Endothelial cell of umbilical vein (primary cell): ENCODE results near the gene PDGFA. TPM values are rescaled to one million over a fixed set of nuclear protein-coding genes. Genes with fewer than 3 reads are reported as not detected.

Experiments
- BruUV-seq: library from RNA; stranded (reverse); fragments of 400-500 nt; replicated peaks from 2 replicates; lab custom pipeline; 2021; lab: Mats Ljungman, UMichigan
- CTCF ChIA-PET: fragments of 300-600, 350-600 bp; sonication (Branson Sonifier 250); formaldehyde crosslinking; loops from one replicate; lab custom pipeline; 2021; ENCODE audit warnings: antibody characterized with exemption, inconsistent platforms; lab: Charles Lee
- POLR2A ChIA-PET: fragments of 300-600, 350-600 bp; sonication (Branson Sonifier 250); formaldehyde crosslinking; loops from one replicate; lab custom pipeline; 2021; ENCODE audit warnings: antibody characterized with exemption, inconsistent platforms; lab: Charles Lee
- DNase-seq: peaks from one replicate; pipeline ENCODE4 v3.0.0-alpha.2; 2011; ENCODE audit warnings: low read depth, low spot score
- FAIRE-seq: peaks from 2 replicates; lab custom pipeline; 2011; peaks lifted over from hg19 to GRCh38; lab: Jason Lieb, UNC
- H2AFZ ChIP-seq: 2 replicates; pipeline ENCODE4 v1.6.0; 2012; ENCODE audit warnings: low read depth, low read length, control low read depth, inconsistent platforms
- H3K27ac ChIP-seq: 2 replicates; pipeline ENCODE4 v1.5.1; 2011; ENCODE audit warnings: low read depth, mild to moderate bottlenecking, control low read depth, low read length, moderate library complexity; ENCODE audit not compliant: insufficient read depth
- H3K27me3 ChIP-seq, 2 experiments: 2 replicates each; pipeline versions ENCODE4 v1.6.0 to v1.6.1; 2011; ENCODE audit warnings: low read length in 2 of 2, mixed read lengths in 1 of 2; ENCODE audit not compliant: control insufficient read depth in 2 of 2, insufficient read depth in 2 of 2
- H3K36me3 ChIP-seq, 2 experiments: 2 replicates in 1 of 2; 3 replicates in 1 of 2; pipeline ENCODE4 v1.5.1; 2011; ENCODE audit warnings: low read length in 2 of 2, mild to moderate bottlenecking in 1 of 2, moderate library complexity in 1 of 2; ENCODE audit not compliant: control insufficient read depth in 2 of 2, insufficient read depth in 2 of 2; ENCODE audit errors: extremely low read depth in 1 of 2
- H3K4me1 ChIP-seq: 3 replicates; pipeline ENCODE4 v1.5.1; 2011; ENCODE audit warnings: mild to moderate bottlenecking, low read length; ENCODE audit not compliant: control insufficient read depth, insufficient read depth; ENCODE audit errors: extremely low read depth
- H3K4me2 ChIP-seq: 2 replicates; pipeline ENCODE4 v1.6.1; 2011; ENCODE audit warnings: low read length, control low read depth, mixed read lengths; ENCODE audit not compliant: insufficient read depth
- H3K4me3 ChIP-seq, 3 experiments: fragments of 200-600 bp in 1 of 3; sonication (generic), shearing (Covaris generic) in 1 of 3; replicated peaks in 1 of 3; 2 replicates each; pipeline ENCODE4 v1.5.1; 2011 to 2016; ENCODE audit warnings: control low read depth in 3 of 3, low read length in 3 of 3, mild to moderate bottlenecking in 2 of 3, inconsistent platforms in 1 of 3, low read depth in 1 of 3, moderate library complexity in 1 of 3; ENCODE audit not compliant: insufficient read depth in 1 of 3
- H3K79me2 ChIP-seq: 2 replicates; pipeline ENCODE4 v1.6.0; 2012; ENCODE audit warnings: low read length, inconsistent platforms; ENCODE audit not compliant: control insufficient read depth, insufficient read depth
- H3K9ac ChIP-seq: replicated peaks from 2 replicates; pipeline ENCODE3; 2011; ENCODE audit warnings: low read length, control low read depth; ENCODE audit not compliant: insufficient read depth; ENCODE audit errors: extremely low read depth
- H3K9me1 ChIP-seq: replicated peaks from 3 replicates; pipeline ENCODE4 v1.6.0; 2011; ENCODE audit warnings: mild to moderate bottlenecking, low read length; ENCODE audit not compliant: control insufficient read depth, insufficient read depth; ENCODE audit errors: extremely low read depth
- H3K9me3 ChIP-seq: replicated peaks from 2 replicates; pipeline ENCODE4 v1.5.1; 2012; ENCODE audit warnings: low read length, inconsistent platforms; ENCODE audit not compliant: control insufficient read depth, insufficient read depth
- H4K20me1 ChIP-seq: replicated peaks from 2 replicates; pipeline ENCODE3; 2011; ENCODE audit warnings: mild to moderate bottlenecking, low read length; ENCODE audit not compliant: control insufficient read depth, insufficient read depth; ENCODE audit errors: extremely low read depth
- CTCF ChIP-seq, 2 donors: IDR thresholded peaks; 1 replicate in 1 of 2; 2 replicates in 1 of 2; pipeline ENCODE4 v1.5.1; 2011; ENCODE audit warnings: low read length in 2 of 2, mild to moderate bottlenecking in 2 of 2, moderate library complexity in 2 of 2, control low read depth in 1 of 2, inconsistent platforms in 1 of 2, low read depth in 1 of 2; ENCODE audit not compliant: insufficient read depth in 1 of 2; ENCODE audit errors: extremely low read depth in 1 of 2
- EZH2 ChIP-seq: IDR thresholded peaks from 2 replicates; pipeline ENCODE4 v1.6.1; 2012; ENCODE audit warnings: borderline replicate concordance, low read depth, mild to moderate bottlenecking, moderate library complexity, low read length, inconsistent platforms; ENCODE audit not compliant: severe bottlenecking
- FOS ChIP-seq: IDR thresholded peaks from 2 replicates; pipeline ENCODE4 v1.6.1; 2011; ENCODE audit warnings: mild to moderate bottlenecking, low read length, moderate library complexity, borderline replicate concordance; ENCODE audit not compliant: insufficient read depth
- GATA2 ChIP-seq: IDR thresholded peaks from 2 replicates; pipeline ENCODE4 v1.7.0; 2011; ENCODE audit warnings: low read depth, mild to moderate bottlenecking, moderate library complexity, mixed read lengths, low read length; ENCODE audit not compliant: insufficient read length, insufficient read depth
- JUN ChIP-seq: IDR thresholded peaks from 2 replicates; pipeline ENCODE4 v1.6.1; 2011; ENCODE audit warnings: borderline replicate concordance, low read depth; ENCODE audit not compliant: insufficient read length, insufficient read depth
- MAX ChIP-seq: IDR thresholded peaks from 2 replicates; pipeline ENCODE4 v1.6.1; 2011; ENCODE audit not compliant: insufficient read depth, insufficient read length
- MYC ChIP-seq: IDR thresholded peaks from one replicate; pipeline ENCODE4 v1.6.1; 2011; ENCODE audit warnings: mild to moderate bottlenecking, low read depth, low read length
- POLR2A ChIP-seq: IDR thresholded peaks from 2 replicates; pipeline ENCODE4 v1.6.1; 2012; ENCODE audit warnings: low read depth, mild to moderate bottlenecking, control low read depth, low read length
- POLR2AphosphoS5 ChIP-seq: IDR thresholded peaks from 2 replicates; pipeline ENCODE4 v1.6.1; 2012; ENCODE audit warnings: low read depth, mild to moderate bottlenecking, control low read depth, low read length, moderate library complexity; ENCODE audit not compliant: insufficient read depth
- dilution Hi-C: fragments of 300-500 bp; cut with MboI; formaldehyde crosslinking; loops from one replicate; pipeline ENCODE4 v1.15.0; 2019; ENCODE audit warnings: low sequenced_read_pairs; ENCODE audit not compliant: extremely low pct_ligation_motif_present
- intact Hi-C: fragments of 100-400 bp; cut with micrococcal nuclease; formaldehyde crosslinking; loops from one replicate; pipeline ENCODE4 v1.10.0; 2022
- polyA plus RNA-seq, 4 experiments: library from polyadenylated mRNA; depleted of rRNA in 3 of 4; stranded (reverse) in 3 of 4; unstranded in 1 of 4; fragments of >200 nt; gene quantifications; 2 replicates each; pipeline versions ENCODE4 v1.2.1 to v1.2.3, GENCODE V29; 2011 to 2012; ENCODE audit warnings: missing spikeins in 1 of 4
- total RNA-seq: library from RNA; stranded (reverse); gene quantifications from 2 replicates; pipeline ENCODE4 v1.2.3, GENCODE V29; 2021

Gene PDGFA
- total and polyA plus RNA-seq, 2 donors (not counting 3 experiments of a cell fraction or from before 2014, with no cell fraction given) = 17.4 to 62.4 TPM

- Histone ChIP-seq H3K36me3 (no peaks in the 10 kb centered on the region), H3K27me3 (no peaks in the 10 kb centered on the region), H3K4me1 (peaks cover 2% of the 10 kb centered on the region), H3K4me2 (no peak overlapping the region), H3K9me1 (no peaks in the 10 kb centered on the region), H2AFZ (no peak overlapping the region), H4K20me1 (no peaks in the 10 kb centered on the region), H3K79me2 (no peaks in the 10 kb centered on the region), H3K4me3 (no peak overlapping the region), H3K27ac (no peak overlapping the region), H3K9me3 (no peaks in the 10 kb centered on the region), H3K9ac (no peak overlapping the region)
- FAIRE-seq (no peak), DNase-seq (no peak)
- ChIA-PET CTCF (interaction anchor here (1.1 kb wide), 1 partner anchor 199 kb away, joined by 3 read pairs; no protein-coding TSS in a partner anchor), POLR2A (no interaction called here)
- dilution Hi-C loops (no loop called here), intact Hi-C loops (no loop called here)
- TF ChIP-seq FOS (no peak), MAX (no peak), JUN (no peak), GATA2 (no peak), POLR2AphosphoS5 (no peak), CTCF (IDR thresholded peaks at IDR 0.05; ENCODE audit: extremely low read depth in 1 of 2, insufficient read depth in 1 of 2, low read depth in 1 of 2, low read length in 2 of 2) (no peak), POLR2A (no peak), MYC (no peak), EZH2 (no peak)
- no TSS peak for BruUV-seq
Measured at GRCh38 chr7:532379-533143, 12.9 kb upstream of the PDGFA start.
